NT2/D1 (cell line): ENCODE data around the gene ZNF511.
"Not testable (repeated sequence)": the region's sequence is repeated elsewhere in the genome, so short reads cannot be mapped to it uniquely, and the experiment has no call there.

Experiments used
- DNase-seq: peaks from one replicate; pipeline ENCODE4 v3.0.0-alpha.2; 2011; ENCODE audit warnings: low read depth, low spot score
- H3K27me3 ChIP-seq: 2 replicates; pipeline ENCODE4 v1.6.0; 2011; ENCODE audit warnings: mild to moderate bottlenecking; ENCODE audit not compliant: insufficient read length, insufficient read depth
- H3K36me3 ChIP-seq: 2 replicates; pipeline ENCODE4 v1.6.1; 2011; ENCODE audit warnings: mild to moderate bottlenecking, low read length, mixed read lengths; ENCODE audit not compliant: insufficient read depth, insufficient read length
- H3K4me1 ChIP-seq: 2 replicates; pipeline ENCODE4 v1.5.1; 2011; ENCODE audit not compliant: insufficient read depth, insufficient read length
- H3K4me3 ChIP-seq: 2 replicates; pipeline ENCODE4 v1.5.1; 2011; ENCODE audit warnings: low read depth; ENCODE audit not compliant: insufficient read length
- H3K9ac ChIP-seq: 2 replicates; pipeline ENCODE4 v1.6.0; 2011; ENCODE audit warnings: low read depth; ENCODE audit not compliant: insufficient read length
- H3K9me3 ChIP-seq: 2 replicates; pipeline ENCODE4 v1.5.1; 2011; ENCODE audit warnings: mild to moderate bottlenecking, low read length; ENCODE audit not compliant: insufficient read depth
- SUZ12 ChIP-seq: IDR thresholded peaks from 2 replicates; pipeline ENCODE4 v1.6.1; 2011; ENCODE audit not compliant: insufficient read length, insufficient read depth; ENCODE audit errors: extremely low read depth
- YY1 ChIP-seq: IDR thresholded peaks from 2 replicates; pipeline ENCODE4 v1.6.1; 2011; ENCODE audit not compliant: insufficient read length, insufficient read depth
- ZNF274 ChIP-seq: IDR thresholded peaks from 2 replicates; pipeline ENCODE4 v1.6.1; 2011; ENCODE audit warnings: mild to moderate bottlenecking, low read depth, low read length

The ZNF511 gene

GRCh38 chr10:133314911-133315310, 6.2 kb downstream of the ZNF511 start:
- TF ChIP-seq ZNF274 (no peak), SUZ12 (no peak), YY1 (no peak)
- Histone ChIP-seq H3K4me3 (no peak overlapping the region), H3K27me3 (peaks cover 10% of the 10 kb centered on the region), H3K9ac (no peak overlapping the region), H3K36me3 (peaks cover 30% of the 10 kb centered on the region), H3K9me3 (no peaks in the 10 kb centered on the region; the same call in 1 of the 2 replicates), H3K4me1 (peaks cover 8% of the 10 kb centered on the region)
- no peak for DNase-seq

GRCh38 chr10:133315847-133316246, 7.1 kb downstream of the ZNF511 start:
- DNase-seq = no peak
- TF ChIP-seq ZNF274 (no peak), YY1 (no peak), SUZ12 (no peak)
- H3K4me3 ChIP-seq = no peak overlapping the region
- peaks cover 8% of the 10 kb centered on the region for H3K4me1 ChIP-seq
- H3K9me3 ChIP-seq = no peaks in the 10 kb centered on the region; the same call in 1 of the 2 replicates
- H3K36me3 ChIP-seq = peaks cover 20% of the 10 kb centered on the region
- peaks cover 10% of the 10 kb centered on the region for H3K27me3 ChIP-seq
- H3K9ac ChIP-seq = no peak overlapping the region

DNA sequence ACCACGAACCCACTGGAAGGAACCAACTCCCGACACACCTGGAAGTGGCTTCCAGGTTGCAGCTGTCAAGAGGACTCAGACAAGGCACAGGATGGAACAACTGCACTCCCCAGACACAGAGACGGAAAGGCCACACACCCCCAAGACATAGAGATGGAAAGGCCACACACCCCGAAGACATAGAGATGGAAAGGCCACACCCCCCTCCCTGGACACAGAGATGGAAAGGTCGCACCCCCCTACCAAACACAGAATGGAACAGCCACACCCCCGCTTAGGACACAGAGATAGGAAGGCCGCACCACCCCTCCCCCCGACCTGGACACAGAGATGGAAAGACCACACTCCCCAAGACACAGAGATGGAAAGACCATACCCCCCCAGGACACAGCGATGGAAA, 7.6 kb downstream of the ZNF511 start:
- peaks cover 10% of the 10 kb centered on the region for H3K27me3 ChIP-seq
- H3K36me3 ChIP-seq = peaks cover 17% of the 10 kb centered on the region
- H3K9me3 ChIP-seq = no peaks in the 10 kb centered on the region; the same call in 1 of the 2 replicates
- no peak overlapping the region for H3K4me3 ChIP-seq
- peaks cover 8% of the 10 kb centered on the region for H3K4me1 ChIP-seq
- no peak for DNase-seq
- H3K9ac ChIP-seq = no peak overlapping the region
- TF ChIP-seq YY1 (no peak), ZNF274 (no peak), SUZ12 (no peak)

DNA sequence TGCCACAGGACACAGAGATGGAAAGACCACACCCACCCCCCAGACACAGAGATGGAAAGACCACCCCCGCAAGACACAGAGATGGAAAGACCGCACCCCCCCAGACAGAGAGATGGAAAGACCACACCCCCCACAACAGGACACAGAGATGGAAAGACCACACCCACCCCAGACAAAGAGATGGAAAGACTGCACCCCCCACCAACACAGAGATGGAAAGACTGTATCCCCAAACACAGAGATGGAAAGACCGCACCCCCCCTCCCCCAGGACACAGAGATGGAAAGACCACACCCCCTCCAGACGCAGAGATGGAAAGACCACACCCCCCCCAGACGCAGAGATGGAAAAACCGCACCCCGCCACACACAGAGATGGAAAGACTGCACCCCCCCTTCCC, 8.0 kb downstream of the ZNF511 start:
- no peak overlapping the region for H3K9ac ChIP-seq
- H3K4me3 ChIP-seq = no peak overlapping the region
- peaks cover 13% of the 10 kb centered on the region for H3K36me3 ChIP-seq
- peaks cover 8% of the 10 kb centered on the region for H3K4me1 ChIP-seq
- no peak for DNase-seq
- TF ChIP-seq SUZ12 (no peak), YY1 (no peak), ZNF274 (no peak)
- peaks cover 10% of the 10 kb centered on the region for H3K27me3 ChIP-seq
- no peaks in the 10 kb centered on the region; the same call in 1 of the 2 replicates for H3K9me3 ChIP-seq

- TF ChIP-seq ZNF274 = no peak
- TF ChIP-seq YY1 = peak; percentile 16
- DNase-seq = peak; percentile 47
- Histone ChIP-seq H3K9ac (peak overlapping the region; percentile 64), H3K4me1 (peaks cover 4% of the 10 kb centered on the region), H3K36me3 (no peaks in the 10 kb centered on the region), H3K9me3 (no peaks in the 10 kb centered on the region; the same call in 1 of the 2 replicates), H3K27me3 (peaks cover 10% of the 10 kb centered on the region), H3K4me3 (peak overlapping the region; percentile 50)
Measured at GRCh38 chr10:133318494-133319127, 9.9 kb downstream of the ZNF511 start.

DNA sequence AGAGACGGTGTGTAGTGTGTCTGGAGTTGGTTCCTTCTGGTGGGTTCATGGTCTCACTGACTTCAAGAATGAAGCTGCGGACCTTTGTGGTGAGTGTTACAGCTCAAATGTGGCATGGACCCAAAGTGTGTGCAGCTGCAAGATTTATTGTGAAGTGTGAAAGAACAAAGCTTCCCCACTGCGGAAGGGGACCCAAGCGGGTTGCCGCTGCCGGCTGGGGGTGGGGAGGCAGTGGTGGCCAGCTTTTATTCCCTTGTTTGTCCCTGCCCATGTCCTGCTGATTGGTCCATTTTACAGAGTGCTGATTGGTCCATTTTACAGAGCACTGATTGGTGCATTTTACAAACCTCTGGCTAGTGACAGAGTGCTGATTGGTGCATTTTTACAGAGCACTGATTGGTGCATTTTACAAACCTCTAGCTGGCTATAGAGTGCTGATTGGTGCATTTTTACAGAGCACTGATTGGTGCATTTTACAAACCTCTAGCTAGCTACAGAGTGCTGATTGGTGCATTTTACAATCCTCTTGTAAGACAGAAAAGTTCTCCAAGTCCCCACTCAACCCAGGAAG, 12.2 kb downstream of the ZNF511 start:
- peaks cover 23% of the 10 kb centered on the region for H3K27me3 ChIP-seq
- DNase-seq, H3K4me3 ChIP-seq, H3K9me3 ChIP-seq, H3K9ac ChIP-seq, H3K4me1 ChIP-seq, H3K36me3 ChIP-seq: not testable (repeated sequence)

DNA sequence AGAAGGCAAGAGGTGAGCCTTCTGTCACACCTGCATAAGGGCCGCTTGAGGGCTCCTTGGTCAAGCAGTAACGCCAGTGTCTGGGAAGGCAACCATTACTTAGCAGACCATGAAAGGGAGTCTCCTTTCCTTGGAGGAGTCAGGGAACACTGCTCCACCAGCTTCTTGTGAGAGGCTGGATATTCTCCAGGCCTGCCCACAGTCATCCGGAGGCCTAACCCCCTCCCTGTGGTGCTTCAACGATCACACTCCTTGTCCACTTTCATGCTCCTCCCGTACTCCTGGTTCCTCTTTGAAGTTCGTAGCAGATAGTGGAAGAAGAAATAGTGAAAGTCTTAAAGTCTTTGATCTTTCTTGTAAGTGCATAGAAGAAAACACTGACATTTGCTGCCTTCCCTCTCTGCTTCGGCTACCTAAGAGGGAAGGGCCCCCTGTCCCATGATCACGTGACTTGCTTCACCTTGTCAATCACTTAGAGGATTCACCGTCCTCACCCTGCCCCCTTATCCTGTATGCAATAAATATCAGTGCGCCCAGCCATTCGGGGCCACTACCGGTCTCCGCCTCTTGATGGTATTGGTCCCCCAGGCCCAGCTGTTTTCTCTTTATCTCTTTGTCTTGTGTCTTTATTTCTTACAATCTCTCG, 13.5 kb downstream of the ZNF511 start:
- not testable (repeated sequence) for DNase-seq, H3K9me3 ChIP-seq, H3K9ac ChIP-seq, H3K4me3 ChIP-seq, H3K36me3 ChIP-seq
- Histone ChIP-seq H3K4me1 (peaks cover 13% of the 10 kb centered on the region), H3K27me3 (peaks cover 35% of the 10 kb centered on the region)
